HG02642 (cell line): ENCODE results near the gene FRRS1.
"Not testable (repeated sequence)": the region's sequence is repeated elsewhere in the genome, so short reads cannot be mapped to it uniquely, and the experiment has no call there.

ENCODE experiments used
- ATAC-seq: cut with Tn5 transposase; IDR thresholded peaks from one replicate; pipeline ENCODE4 v1.9.1; 2021; ENCODE audit warnings: mild to moderate bottlenecking; ENCODE audit not compliant: unreplicated experiment, poor library complexity

Gene FRRS1

DNA sequence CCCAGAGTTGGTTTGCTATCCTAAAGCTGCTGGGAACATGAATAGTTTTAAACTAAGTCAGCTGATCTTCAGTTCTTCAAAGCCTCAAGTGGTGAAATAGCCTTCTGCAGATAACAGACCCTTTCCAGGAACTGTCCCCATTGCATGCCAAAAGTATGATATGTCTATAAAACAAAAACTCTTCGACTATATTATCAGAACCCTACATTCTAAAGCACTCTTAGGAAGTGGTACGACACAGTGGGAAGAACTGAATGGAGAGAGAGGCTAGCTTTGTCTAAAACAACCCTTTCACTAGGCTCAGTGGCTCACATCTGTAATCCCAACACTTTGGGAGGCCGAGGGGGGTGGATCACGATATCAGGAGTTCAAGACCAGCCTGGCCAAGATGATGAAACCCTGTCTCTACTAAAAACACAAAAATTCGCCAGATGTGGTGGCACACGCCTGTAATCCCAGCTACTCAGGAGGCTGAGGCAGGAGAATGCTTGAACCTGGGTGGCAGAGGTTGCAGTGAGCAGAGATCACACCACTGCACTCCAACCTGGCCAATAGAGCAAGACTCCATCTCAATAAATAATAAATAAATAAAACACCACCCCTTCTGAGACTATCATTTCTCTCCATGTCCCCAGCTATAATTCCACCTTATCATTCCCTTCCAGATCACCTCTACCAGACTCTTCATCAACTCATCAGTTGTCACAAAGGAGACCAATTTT lies 2.2 kb upstream of the FRRS1 start:
- ATAC-seq = no peak

GRCh38 chr1:99768104-99768503 lies 1.7 kb upstream of the FRRS1 start:
- ATAC-seq = no peak

- no peak for ATAC-seq
Measured at GRCh38 chr1:99764909-99765308, 1.5 kb downstream of the FRRS1 start.

GRCh38 chr1:99764439-99764838 lies 2.0 kb downstream of the FRRS1 start:
- ATAC-seq = no peak

GRCh38 chr1:99763956-99764355 lies 2.5 kb downstream of the FRRS1 start:
- ATAC-seq = no peak

- ATAC-seq = no peak
Measured at GRCh38 chr1:99761774-99762173, 4.7 kb downstream of the FRRS1 start.

GRCh38 chr1:99759518-99760160 lies 6.8 kb downstream of the FRRS1 start:
- ATAC-seq = no peak

- not testable (repeated sequence) for ATAC-seq
Measured at GRCh38 chr1:99758686-99759517, 7.5 kb downstream of the FRRS1 start.

DNA sequence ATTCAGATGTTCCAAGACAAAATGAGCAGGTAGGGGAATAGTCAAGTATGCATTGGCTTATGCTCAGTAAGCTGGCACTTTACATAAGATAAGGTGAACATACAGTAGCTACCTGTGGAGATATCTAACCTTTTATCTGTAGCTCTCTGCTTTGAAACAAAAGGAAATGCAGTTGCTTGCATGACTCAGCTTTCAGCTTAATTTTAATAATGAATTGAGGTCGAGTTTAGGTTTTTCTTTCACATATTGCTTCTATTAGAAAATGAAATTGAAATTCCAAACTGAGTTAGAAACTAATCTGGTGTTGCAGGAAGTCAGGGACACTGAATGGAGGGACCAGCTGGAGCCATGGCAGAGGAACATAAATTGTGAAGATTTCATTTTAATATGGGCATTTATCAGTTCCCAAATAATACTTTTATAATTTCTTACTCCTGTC lies 8.3 kb downstream of the FRRS1 start:
- peak; percentile 85 for ATAC-seq

- ATAC-seq = no peak
Measured at GRCh38 chr1:99756598-99756997, 9.8 kb downstream of the FRRS1 start.

DNA sequence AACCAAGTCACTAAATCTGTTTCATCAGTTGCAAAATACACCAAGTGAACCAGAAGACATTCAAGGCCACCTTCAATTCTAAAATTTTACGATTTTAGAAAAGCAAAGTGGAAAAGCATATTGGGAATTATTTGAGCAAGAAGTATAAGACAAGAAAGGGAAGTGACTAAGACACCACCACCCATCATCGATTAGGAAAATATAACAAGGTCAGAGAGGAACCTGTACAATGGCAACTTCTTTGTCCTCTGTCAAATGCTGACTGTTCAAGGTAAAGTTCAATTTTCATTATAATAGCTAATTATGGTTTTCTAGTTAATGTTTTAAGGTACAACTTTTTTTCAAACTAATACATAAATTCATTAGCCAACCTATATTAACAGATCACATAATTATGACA lies 10.8 kb downstream of the FRRS1 start:
- no peak for ATAC-seq

- no peak for ATAC-seq
Measured at GRCh38 chr1:99754697-99755096, 11.7 kb downstream of the FRRS1 start.

DNA sequence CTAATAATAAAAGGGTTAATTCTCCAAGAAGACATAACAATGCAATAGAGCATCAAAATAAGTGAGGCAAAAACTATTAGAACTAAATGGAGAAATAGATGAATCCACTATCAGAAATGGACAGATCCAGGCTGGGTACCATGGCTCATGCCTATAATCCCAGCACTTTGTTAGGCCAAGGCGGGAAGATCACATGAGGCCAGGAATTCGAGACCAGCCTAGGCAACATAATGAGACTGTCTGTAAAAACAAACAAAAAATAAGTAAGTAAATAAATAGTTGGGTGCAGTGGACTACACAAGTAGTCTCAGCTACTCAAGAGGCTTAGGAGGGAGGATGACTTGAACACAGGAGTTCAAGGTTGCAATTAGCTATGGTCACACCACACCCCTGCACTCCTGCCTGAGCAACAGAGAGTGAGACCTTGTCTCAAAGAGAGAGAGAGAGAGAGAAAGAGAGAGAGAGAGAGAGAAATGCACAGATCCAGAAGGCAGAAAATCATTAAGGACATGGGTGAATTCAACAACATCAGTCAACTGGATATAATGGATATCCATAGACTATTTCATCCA lies 12.3 kb downstream of the FRRS1 start:
- ATAC-seq = no peak

DNA sequence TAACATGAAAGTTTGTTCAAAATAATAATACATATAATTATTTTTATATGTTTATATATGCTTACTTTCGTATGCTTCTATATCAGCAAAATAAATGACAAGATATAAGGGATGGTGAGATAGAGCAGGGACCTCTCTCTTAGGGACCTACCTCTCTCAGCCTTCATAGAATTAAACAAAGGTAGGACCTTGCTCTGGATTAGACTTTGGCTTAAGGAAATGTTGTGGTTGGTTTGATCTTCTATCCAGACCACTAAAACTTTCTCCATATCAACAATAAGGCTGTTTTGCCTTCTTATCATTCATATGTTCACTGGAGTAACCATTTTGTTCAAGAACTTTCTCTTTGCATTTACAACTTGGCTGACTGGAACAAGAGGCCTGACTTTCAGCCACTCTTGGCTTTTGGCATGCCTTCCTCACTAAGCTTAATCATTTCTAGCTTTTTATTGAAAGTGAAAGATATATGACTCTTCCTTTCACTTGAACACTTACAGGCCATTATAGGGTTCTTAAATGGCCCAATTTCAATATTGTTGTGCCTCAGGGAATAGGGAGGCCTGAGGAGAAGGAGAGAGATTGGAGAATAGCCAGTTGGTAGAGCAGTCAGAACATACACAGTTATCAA lies 14.4 kb downstream of the FRRS1 start:
- ATAC-seq = peak; percentile 47

DNA sequence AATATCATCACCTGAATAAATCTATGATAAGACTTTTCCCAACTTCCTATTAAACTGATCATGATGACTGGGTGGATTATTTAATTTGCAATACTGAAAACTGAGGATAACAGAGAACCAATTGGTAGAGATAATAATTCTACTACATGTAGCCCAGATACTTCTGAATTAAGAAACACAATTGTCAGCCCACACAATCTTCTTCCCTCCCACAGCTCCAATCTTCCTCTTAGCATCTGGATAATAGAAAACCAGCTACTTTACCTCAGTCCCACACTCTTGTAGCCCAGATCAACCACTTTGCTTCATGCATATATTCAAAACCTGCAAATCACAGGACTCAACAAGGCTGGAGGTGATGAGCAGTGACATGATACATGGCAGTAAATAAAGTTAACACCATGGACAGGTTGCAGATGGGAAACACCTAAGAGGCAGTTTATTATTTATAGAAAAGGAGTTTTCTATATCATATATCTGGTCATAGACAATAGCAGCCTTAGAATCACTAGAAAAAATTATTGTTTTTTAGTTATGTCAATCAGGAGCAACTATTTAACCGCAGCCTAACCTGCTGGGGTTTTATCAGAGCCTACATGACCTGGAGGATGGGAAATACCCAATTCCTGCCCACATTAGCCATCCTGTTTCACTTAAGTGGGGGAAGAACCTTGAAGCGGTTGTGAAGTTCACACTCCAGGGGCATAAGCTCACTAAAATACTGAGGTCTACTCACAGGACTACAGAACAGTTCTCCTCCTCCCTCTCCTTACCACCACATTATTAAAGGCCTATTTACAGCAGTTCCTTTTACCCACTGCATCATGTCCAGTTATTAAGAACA lies 16.7 kb downstream of the FRRS1 start:
- peak; percentile 94 for ATAC-seq

DNA sequence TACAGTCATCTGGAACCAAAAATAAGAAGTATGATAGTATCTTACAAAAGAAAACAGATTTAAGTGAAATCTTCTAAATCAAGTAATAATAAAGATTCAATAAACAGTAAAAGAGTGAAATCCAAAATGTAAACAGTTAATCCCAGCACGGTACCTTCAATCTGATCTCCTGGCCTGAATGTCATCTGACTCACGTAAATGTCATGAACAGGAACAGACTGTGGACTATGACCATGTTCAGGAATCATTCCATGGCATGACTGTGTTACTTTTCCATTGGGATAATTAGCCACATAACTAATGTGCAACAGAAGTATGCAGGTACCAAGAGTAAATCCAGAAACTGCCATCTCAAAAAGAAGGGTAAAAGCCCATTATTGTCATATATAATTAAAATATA lies 18.0 kb downstream of the FRRS1 start:
- no peak for ATAC-seq

DNA sequence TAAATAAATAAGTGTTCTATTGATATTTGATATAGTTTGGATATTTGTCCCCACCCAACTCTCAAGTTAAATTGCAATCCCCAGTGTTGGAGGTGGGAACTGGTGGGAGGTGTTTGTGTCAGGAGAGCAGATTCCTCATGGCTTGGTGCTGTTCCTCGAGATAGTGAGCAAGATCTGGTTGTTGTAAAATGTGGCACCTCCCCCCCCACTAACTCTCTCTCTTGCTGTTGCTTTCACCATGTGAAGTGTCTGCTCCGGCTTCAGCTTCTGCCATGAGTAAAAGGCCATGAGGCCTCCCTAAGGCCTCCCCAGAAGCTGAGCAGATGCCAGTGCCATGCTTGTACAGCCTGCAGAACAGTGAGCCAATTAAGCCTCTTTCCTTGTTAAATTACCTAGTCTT lies 20.8 kb downstream of the FRRS1 start:
- no peak for ATAC-seq

- ATAC-seq = no peak
Measured at GRCh38 chr1:99745061-99745460, 21.4 kb downstream of the FRRS1 start.

DNA sequence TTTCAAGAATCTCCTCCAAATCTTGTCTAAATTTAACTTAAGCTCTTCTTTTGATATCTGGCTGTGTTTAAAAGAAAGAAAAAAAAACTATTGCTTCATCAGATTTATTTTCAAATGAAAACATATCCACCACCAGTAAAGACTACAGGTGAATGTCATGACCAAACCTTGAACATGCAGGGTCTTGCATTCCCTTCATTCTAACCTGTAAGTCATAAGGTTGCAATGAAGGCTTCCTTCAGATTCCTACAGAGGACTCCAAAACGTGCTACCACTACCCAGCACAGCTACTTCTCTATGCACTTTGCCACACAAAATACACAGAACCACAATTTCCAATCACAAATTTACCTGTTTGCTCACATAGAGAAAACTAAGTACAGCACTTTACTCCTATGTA lies 26.3 kb downstream of the FRRS1 start:
- ATAC-seq = no peak
